ENCODE data around the gene SUCLG1.

SUCLG1 gene

GRCh38 chr2:84460670-84461069 is 1.6 kb upstream of the SUCLG1 start:
- no peak overlapping the region; the same call in 1 of the 2 replicates for H3K27ac ChIP-seq
- TF ChIP-seq, protein P1, sequence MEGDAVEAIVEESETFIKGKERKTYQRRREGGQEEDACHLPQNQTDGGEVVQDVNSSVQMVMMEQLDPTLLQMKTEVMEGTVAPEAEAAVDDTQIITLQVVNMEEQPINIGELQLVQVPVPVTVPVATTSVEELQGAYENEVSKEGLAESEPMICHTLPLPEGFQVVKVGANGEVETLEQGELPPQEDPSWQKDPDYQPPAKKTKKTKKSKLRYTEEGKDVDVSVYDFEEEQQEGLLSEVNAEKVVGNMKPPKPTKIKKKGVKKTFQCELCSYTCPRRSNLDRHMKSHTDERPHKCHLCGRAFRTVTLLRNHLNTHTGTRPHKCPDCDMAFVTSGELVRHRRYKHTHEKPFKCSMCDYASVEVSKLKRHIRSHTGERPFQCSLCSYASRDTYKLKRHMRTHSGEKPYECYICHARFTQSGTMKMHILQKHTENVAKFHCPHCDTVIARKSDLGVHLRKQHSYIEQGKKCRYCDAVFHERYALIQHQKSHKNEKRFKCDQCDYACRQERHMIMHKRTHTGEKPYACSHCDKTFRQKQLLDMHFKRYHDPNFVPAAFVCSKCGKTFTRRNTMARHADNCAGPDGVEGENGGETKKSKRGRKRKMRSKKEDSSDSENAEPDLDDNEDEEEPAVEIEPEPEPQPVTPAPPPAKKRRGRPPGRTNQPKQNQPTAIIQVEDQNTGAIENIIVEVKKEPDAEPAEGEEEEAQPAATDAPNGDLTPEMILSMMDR (conservative IDR thresholded peaks at IDR 0.05): no peak

DNA sequence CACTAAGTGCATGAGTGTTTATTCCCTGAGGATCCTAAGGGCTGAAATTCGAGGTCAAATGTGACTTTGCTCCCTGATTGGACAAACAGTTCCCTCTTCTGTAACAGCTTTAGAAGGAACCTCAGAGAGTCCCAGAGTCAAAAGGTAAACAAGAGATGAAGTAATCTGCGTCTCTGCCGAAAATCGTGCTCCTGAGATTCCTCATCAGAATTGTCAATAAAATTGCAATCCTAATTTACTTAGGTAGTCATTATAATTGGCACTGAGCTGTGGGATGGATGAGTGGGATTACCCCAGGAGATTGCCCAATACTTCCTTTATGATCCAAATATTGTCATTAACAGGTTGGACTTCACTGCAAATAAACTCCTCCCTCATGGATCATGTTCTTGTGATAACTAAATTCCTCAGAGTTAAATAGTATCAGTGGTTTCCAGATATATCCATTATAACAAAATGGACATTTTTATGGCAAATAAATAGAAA is 907 bp upstream of the SUCLG1 start:
- TF ChIP-seq, protein P1 (conservative IDR thresholded peaks at IDR 0.05): no peak
- peak overlapping the region; percentile 92 for H3K27ac ChIP-seq

DNA sequence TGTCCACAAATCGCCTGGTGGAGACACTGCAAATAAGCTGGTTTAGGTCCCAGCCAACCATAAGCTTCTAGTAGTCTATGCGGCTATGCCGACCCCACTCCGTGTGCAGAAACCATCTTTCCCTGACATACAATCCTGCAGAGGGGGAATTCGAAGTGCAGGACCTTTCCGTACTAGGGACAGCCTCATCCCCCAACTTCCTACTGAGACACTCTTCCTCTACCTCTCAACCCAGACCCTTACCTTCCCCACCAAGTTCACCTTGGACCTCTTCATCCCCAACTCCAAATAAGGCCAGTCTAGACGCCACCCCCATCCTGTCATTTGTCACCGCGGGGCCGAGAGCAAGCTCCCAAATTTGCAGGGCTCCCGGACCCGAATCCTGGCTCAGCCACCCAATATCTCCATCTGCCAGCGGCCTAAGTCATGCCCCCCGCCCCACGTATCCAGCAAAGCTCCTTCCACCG is 496 bp downstream of the SUCLG1 start:
- TF ChIP-seq, protein P1 (conservative IDR thresholded peaks at IDR 0.05): no peak
- peak overlapping the region; percentile 92 for H3K27ac ChIP-seq

GRCh38 chr2:84457686-84458085 is 1.4 kb downstream of the SUCLG1 start:
- TF ChIP-seq, protein P1 (conservative IDR thresholded peaks at IDR 0.05): no peak
- no peak overlapping the region for H3K27ac ChIP-seq

DNA sequence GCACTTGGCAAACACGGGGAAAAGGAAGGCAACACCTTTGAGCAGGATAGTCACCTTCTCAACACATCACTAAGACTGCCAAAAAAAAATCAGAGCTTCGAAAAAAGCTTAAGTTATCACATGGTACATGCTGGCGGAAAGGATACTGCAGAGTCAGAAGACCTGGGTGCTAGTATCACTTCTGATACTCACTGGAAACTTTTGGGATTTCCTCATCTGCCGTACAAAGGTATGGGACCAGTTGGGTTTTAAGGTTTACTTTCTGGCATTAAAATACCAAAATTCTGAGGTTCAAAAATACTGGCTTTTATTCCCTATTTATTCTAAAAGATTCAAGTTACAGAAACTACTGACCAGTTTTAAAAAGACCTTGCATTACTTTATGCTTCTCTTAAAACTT is 2.9 kb downstream of the SUCLG1 start:
- TF ChIP-seq, protein P1 (conservative IDR thresholded peaks at IDR 0.05): no peak
- H3K27ac ChIP-seq: no peak overlapping the region

DNA sequence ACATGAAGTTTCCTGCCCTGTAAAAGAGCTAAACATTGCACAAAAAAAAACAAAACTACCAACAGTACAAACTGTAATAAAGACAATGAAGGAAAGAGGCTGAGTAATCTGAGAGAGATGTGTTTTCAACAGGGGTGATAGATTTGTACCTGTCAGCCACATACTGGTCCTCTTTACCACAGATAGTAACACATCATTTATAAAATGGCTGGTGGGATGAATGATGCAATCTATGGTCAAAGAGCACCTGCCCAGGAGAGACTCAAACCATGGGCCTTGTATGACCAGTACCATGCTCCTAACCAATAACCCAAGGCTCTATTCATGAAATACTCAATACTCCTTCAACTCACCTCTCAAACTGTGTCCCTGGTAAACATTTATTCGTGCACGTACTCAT is 4.5 kb downstream of the SUCLG1 start:
- no peak overlapping the region for H3K27ac ChIP-seq

GRCh38 chr2:84452624-84453023 is 6.5 kb downstream of the SUCLG1 start:
- H3K27ac ChIP-seq: no peak overlapping the region
- TF ChIP-seq, protein P1 (conservative IDR thresholded peaks at IDR 0.05): no peak

More for the DNA sequence above, 4.5 kb downstream of the SUCLG1 start:
- TF ChIP-seq, protein P1 (conservative IDR thresholded peaks at IDR 0.05): no peak

All from VCaP (cell line).